DMS114 treated with DMSO at 0.1 percent for 48 hours (cell line): ENCODE data around the gene RABL2B.

Experiments
- DNase-seq: peaks from one replicate; lab custom pipeline; 2025; ENCODE audit not compliant: unreplicated experiment; lab: John Stamatoyannopoulos, UW

The RABL2B gene

DNA sequence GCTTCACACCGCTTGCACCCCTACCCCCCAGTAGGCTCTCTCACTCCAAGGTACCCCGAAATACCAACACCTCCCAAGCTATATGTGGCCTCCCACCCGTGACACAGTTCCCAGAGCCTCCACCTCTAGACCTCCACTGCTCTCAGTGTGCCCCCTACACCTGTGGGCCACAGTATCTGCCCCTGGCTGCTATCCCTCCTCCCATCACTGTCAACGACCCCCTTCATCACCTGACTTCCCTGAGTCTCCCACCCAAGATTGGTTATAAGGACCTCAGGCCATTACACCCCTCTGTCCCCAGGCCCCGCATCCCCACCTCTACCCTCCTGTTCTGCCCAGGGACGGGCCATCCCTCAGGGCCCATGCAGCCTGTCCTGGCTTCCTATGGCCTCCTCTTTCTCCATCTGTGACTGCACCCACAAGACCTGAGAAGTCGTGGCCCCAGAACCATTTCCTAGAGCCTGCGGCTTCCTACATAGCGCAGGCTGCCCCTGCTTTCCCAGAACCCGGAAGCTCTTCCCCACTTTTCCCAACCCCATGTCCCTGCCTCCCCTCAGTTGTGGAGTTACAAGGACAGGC is 44.7 kb downstream of the RABL2B start:
- DNase-seq = no peak

DNA sequence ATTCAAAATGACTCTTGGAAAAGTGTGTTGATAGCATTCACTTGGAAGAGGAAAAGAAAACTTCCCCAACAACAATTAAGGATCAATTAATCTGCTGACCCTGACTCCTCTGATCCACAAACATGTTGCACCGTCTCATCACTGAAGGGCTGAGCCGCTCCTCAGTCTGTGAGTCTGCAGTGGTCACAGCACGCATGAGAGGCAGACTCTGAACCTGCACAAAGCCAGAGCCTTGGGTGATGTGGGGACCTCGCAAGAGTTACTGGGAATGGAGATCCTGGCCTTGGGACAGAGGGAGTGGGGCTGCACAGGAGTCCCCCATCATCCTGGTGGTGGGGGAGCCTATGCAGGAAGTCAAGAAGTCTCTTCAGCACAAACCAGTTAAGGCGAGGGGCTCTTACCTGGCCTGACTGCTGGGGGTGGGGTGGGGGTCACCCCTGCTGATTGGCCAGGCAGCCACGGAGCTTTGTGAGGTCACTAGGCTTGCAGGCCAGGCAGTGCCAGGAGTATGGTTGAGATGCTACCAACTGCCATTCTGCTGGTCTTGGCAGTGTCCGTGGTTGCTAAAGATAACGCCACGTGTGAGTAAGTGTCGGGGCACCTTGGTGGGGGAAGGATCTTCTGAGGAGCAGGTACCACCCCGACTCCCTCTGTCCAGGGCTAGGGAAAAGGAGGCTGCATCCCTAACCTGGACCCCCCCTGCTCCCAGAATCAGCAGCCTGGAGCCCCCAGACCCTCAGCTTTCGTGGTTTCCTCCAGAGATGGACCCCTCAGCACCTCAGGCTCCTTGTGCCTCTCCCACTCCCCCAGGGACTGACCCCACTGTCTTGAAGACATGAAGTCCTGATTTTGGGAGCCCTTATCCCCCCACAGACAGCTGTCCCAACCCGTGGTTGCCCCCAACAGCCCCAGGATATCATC is 45.4 kb downstream of the RABL2B start, which contains the start of gene ACR:
TSS of gene ACR (plus strand) at position 477 of the 921 bp plus-strand sequence. CDS start at position 509, 32 bp downstream.
- DNase-seq = no peak

DNA sequence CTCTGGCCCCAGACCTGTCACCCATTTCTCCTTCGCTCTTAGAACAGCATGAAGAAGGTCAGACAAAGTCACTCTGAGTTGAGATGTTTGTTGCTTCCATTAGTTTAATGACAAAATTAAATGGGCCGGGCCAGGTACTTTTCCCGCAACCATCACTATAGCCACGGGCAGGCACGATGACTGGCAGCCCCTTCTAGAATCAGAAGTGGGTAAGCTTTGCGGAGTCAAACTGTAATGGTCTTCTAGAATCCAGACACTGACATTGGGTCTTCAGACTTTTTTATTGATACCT is 47.8 kb downstream of the RABL2B start:
- no peak for DNase-seq

DNA sequence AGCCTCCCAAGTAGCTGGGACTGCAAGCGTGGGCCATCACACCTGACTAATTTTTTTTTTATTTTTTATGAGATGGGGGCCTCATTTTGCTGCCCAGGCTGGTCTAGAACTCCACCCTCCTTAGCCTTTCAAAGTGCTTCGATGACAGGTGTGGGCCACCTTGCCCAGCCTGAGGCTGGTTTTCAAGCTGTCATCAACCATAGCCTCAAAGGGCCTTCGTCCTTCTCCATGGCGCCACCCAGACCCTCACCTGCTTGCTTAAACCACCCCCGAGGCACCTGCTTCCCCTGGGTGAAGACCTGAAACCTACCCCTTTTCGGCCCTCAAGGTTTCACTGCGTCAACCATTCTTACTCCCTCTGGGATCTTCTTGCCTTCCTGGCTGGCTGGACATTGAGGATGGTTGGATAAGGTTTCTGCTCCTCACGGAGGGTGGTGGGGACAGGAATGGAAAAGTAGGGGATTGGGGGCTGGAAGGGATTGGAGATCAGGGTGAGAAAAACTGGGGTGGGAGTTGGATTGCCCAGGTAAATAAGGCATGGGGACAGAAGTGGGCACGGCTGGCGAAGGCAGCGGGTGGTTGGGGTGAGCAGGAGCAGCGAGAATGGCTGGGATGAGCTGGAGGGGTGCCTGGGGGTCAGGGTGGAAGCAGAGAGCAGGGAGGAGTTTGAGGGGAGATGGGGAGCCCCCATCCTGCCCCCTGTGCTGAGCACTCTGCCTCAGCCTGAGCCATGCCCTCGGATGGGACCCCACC is 48.3 kb downstream of the RABL2B start:
- DNase-seq = no peak

DNA sequence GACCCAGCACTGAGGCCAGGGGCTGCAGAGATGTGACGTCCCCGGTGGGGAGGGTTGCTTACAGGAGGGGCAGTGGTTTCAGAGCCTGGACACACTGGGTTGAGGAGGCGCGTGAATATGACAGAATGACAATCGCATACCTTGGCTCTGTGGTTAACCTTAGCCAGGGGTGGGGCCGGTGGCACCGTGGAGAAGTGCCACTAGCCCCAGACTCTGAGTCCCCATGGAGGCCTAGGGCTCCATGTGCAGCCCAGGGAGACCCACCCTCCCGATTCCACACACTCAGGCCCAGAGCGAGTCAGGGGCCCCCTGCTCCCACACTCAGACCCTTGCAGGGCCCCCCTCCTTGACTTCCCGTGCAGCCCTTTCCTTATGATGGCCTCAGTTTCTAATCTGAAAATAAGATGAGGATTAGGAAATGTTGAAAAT is 49.1 kb downstream of the RABL2B start:
- DNase-seq = no peak

DNA sequence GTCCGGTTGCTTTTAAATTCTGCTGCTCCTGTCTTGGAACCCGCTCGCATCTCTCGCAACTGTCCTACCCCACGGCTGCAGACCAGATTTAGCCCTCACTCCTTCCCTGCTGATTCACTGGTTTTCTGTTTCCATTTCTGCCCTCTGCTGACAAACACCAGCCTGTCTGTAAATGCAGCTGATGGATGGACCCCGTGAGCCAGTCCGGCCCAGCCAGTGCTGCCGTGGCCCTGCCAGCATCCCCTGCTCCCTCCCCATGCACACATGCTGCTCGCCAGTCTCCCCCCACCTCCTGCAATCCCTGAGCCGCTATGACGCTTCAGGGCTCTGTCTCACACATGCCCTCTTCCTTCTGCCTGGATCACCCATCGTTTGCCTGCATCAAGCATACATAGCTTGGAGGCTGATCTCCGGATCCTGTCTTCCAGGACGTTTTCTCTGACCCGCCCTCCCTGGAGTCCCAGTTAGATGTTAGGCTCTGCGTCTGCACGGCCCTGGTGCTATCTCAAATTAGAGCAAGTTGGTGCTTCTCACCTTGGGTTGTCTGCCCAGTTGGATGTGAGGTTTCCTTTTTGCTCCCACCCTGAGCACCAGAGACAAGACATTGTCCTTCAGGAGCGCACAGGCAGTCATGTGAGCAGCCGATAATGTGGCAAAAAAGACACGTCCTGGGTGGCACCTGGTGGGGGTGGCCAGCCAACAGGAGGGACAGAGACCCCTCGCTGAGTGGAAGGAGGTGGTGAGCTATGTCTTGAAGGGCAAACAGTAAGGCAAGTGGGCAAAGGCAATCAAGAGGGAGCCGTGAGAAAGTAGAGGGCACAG is 49.7 kb downstream of the RABL2B start:
- no peak for DNase-seq

DNA sequence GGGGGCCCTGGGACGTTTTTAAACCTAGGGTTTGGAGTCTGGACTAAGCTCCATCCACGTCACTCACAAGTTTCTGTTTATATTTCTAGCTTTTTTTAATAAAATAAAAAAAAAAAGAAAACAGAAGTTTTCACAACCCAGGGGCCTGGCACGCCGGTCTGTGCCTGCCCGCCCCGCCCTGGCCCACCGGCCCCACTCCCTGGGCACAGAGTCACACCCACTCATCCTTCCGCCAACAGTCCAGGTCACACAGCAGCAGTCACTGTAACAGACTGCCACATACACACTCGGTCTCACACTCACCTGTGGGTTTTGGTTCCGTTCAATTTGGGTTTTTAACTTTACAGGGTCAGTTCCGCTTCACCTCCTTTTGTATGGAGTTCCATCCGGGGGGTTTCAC is 50.8 kb downstream of the RABL2B start:
- DNase-seq = no peak

DNA sequence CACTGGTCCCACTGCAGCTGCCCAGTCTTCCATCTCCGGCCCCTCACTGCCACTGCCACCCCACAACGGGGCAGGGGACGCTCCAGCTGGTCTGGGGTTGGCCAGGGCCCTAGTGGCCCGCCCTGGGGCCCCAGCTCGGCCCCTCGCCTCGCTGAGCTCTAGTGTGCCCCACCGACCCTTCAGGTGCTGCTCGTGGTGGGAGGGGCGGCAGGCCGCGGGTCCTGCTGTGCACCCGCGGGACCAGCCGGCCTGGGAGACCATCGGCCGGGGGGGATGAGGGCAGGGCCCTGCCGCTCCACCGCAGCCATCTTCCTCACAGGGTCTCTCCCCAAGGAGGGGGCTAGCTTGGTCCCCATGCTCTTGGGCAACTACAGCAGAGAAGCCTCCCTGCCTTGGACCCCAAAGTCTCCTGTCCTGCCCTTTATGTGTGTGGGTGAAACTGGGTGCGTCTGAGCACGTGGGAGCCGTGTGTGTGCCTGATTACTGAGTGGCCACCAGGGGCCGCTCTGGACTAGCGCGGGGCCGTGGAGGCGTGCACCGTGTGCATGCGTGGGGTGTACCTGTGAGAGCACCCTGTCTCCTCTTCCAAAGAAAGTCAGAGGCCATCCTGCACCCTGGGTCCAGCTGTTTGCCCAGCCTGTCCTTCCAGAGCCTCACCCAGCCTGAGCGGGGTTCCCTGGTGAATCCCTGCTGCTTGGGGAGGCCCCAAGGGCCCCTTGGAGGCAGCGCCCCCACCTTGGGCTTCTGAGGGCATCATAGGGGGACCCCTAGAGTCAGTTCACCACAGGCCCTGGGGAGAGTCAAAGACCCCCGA is 51.4 kb downstream of the RABL2B start:
- DNase-seq = peak; percentile 14

DNA sequence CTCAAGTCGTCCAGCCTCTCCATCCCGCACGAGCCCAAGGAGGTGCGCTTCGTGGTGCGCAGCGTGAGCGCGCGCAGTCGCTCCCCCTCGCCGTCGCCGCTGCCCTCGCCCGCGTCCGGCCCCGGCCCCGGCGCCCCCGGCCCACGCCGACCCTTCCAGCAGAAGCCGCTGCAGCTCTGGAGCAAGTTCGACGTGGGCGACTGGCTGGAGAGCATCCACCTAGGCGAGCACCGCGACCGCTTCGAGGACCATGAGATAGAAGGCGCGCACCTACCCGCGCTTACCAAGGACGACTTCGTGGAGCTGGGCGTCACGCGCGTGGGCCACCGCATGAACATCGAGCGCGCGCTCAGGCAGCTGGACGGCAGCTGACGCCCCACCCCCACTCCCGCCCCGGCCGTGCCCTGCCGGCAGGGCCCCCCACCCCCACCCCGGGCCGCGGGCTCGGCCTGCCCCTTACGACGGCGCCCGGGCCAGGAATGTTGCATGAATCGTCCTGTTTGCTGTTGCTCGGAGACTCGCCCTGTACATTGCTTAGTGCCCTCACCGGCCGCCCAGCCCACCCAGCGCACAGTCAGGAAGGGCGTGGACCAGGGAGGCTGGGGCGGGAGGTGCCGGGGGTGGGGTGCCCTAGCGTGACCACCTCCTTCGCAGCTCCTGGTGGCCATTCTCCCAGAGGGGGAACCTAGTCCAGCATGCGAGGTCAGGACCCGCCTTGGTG is 52.3 kb downstream of the RABL2B start:
- DNase-seq = no peak

DNA sequence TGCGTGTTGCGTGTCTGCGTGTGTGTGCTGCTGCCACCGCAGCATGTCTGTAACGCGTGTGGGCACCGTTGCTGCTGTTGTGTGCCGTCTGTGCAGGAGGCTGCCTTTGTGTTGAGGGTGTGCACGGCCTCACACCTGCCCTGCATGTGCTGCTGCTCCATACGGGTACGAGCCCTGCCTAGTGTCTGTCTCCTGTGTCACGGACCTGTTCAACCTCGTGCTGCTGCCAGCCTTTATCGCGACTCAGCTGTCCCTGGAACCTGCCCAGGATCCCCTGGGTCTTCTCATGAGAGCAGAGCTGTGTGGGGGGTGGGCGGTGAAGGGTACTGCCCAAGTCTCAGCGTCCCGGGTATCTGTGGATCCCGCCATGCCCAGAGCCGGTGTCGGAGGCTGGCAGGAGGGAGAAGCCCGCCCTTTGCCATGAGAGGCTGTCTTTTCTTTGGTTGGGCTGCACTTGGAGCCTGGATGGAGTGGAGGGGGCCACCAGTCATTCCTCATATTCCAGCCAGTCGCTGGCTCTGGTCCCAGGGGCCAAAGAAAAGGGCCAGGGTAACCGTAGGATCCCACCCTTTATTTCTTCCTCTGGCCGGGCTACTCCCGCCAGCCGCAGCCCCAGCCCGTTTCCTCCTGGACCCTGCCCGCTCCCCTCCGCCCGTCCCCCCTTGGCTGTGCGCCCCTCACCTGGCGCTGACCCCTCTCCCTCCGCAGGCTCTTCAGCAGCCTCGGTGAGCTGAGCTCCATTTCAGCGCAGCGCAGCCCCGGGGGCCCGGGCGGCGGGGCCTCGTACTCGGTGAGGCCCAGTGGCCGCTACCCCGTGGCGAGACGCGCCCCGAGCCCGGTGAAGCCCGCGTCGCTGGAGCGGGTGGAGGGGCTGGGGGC is 53.2 kb downstream of the RABL2B start:
- DNase-seq = no peak

DNA sequence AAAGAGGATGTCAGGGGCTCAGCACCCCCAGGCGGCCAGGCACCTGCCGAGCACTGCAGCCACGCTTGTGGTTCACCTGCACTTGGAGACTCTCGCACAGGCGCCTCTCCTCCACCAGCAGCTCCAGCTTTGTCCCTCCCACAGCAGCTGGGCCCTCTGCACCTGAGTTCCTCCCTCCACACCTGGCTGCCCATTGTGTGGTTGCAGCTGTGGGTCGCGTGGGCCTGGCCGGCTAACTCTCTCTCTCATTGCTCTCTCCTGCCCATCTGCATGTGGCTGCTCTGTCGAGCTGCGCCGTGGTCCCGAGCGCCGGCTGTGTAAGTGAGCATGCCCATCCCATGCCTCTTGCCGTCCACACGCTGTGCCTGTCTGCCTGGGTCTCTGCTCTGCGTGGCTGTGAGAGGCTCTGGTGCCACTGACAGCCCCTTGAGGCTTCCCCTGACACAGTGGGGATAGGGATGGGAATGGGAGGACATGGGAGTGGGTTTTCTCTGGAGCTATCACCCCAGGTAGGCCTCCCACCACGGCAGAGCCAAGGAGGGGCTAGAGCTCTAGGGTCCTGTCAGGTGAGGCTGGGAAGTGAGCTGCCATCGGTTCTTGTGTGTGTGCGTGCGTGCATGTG is 53.9 kb downstream of the RABL2B start:
- no peak for DNase-seq

DNA sequence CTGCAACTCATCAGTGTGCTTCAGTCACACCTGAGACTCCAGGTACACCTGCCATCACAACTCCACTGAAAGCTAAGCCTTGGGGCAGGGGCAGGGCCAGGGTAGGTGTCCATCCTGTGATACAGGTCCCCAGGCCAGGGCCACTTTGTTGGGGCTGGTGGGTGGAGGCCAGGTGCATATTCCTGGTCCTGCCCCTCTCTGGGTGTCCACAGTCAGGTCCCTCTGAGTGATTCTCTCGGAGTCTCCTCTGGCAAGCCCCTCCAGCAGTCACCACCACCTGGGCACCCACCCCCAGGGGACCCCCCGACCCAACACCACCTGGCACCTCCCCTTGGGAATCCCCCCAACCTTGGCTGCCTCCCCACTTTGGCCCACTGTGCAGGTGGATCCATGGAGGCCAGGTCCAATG is 54.9 kb downstream of the RABL2B start:
- DNase-seq = no peak

DNA sequence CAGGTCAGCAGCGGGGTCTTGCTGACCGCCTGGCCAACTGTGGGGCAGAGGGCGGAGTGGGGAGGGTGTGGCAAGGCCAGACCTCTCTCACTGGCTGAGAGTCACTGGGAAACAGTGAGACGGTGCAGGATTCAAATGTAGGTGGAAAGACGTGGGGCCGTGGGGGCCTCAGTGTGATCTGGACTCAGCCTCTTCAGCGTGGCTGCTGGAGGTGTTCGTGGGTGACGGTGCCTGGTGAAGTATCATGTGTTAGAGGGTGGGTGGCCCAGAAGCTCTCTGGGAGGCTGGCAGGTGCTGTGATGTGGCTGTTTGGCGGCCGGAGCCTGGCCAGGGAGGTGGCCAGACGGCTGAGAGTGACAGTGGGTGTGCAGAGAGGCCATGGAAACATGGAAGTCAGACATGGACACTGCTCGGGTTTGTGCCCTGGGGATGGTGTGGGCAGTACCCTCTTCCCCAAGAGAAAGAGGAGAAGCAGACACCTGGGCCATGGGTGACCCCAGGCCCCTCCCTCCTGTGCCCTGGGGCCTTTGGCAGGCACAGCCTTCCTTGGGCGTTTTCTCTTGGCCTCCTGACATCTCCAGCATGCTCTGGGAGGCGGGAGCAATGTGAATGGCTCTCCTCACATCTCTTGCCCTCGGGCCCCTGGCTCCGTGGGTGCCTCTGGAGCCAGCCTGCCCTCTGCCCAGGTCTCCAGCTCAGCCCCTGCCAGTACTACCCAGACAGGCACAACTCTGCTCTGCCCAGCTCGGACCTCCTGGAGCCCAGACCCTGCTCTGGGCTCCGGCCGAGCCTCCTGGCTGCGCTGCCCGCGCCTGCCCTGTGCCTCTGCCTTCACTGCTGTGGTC is 55.5 kb downstream of the RABL2B start:
- no peak for DNase-seq

DNA sequence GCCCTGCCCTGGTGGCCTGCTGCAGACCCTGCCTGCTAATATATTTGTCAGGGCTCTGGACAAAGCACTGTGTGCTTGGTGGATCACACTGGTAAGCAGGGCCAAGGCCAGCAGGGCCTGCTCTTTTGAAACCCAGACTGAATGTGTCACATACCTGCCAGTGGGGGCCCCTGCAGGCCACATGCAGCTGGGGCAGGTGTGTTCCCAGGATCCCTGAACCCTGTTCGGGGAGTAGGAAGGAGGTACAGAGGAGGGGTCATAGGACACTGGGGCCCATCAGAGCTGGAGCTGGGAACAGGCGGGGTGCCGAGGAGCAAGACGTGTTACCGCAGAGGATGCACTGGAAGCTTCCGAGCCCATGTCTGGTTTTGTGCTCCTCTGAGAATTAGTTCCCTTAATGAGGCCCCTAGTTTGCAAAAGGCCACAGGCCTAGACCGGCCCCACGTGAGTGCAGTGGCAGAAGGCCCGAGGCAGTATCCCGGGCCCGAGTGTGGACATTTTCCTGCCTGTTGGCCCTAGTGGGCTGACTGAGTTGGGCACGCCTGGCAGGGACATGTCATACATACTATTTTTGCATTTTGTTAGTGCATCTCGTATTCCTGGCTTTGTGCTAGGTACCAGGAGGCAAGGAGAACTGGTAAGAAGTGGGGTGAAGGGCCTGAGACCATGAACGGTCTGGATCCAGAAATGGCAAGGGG is 56.6 kb downstream of the RABL2B start:
- DNase-seq = no peak

DNA sequence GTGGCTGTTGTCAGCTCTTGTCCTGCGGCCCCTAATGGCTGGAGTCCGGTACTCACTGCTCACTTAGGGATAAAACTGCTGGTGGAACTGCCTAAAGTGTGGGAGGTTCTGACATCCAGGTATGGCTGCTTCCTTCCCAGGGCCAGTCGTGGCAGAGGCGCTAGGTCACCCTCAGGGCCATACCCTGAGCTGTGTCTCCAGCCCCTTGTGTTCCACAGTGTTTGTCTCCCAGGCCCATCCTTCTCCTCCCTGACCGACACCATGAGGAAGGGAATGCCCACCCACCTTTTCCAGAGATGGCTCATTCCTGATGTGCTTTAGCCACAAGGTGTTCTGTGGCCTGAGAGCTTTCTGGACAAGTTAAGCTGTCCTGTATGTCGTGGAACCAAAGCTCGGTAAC is 57.8 kb downstream of the RABL2B start:
- no peak for DNase-seq

DNA sequence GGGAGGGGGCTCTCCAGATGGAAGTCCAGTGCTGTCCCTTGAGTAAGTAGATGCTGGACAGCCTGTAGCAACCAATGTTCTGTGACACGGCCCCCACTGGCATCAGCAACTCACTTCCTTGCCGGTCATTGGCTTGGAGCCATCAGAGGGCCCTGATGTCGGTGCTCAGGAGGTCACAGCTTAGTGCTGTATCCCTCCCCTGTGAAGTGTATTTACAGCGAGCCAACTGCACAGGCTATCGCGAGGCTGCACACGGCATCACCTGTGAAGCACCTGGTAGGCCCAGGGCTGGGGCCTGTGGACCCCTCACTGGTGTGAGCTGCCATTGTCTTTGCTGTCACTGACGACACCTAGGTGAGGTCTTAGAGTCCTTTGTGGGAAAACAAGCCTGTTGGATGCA is 58.8 kb downstream of the RABL2B start:
- no peak for DNase-seq

DNA sequence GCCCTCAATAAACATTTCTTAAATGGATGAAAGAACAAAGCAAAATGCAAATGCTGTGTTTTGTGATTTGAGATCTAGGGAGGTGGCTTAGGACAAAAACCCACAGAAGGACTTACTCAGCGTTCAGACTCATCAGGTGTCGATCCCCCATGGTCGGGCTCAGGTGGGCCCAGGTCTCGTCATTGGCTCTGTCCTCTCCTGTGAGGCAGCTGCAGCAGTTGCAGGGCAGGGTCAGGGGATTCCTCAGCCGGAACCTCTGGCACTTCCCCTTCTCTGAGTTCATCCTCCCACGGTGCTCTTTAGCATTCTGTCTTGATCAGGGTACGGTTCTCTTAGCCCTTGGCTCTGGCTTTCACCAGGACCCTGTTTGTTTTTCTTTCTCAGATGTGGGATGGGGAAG is 59.4 kb downstream of the RABL2B start:
- DNase-seq = no peak
